Lower leg skin (tissue), 3 donors: ENCODE measurements around the gene ACTC1.
"Not testable (repeated sequence)": the region's sequence is repeated elsewhere in the genome, so short reads cannot be mapped to it uniquely, and the experiment has no call there.

ENCODE experiments used
- POLR2A ChIP-seq, 2 donors: fragments of 450-650 bp; IDR thresholded peaks; one replicate each; pipeline ENCODE4 v1.6.1; 2016 to 2017; ENCODE audit warnings: antibody characterized with exemption in 2 of 2, mild to moderate bottlenecking in 1 of 2, moderate library complexity in 1 of 2
- TF ChIP-seq, protein P1 (sequence below), 3 donors: fragments of 450-650 bp; IDR thresholded peaks; one replicate each; pipeline ENCODE4 v1.5.1; 2016; ENCODE audit warnings: antibody characterized with exemption in 3 of 3, mild to moderate bottlenecking in 3 of 3, moderate library complexity in 2 of 3

DNA sequence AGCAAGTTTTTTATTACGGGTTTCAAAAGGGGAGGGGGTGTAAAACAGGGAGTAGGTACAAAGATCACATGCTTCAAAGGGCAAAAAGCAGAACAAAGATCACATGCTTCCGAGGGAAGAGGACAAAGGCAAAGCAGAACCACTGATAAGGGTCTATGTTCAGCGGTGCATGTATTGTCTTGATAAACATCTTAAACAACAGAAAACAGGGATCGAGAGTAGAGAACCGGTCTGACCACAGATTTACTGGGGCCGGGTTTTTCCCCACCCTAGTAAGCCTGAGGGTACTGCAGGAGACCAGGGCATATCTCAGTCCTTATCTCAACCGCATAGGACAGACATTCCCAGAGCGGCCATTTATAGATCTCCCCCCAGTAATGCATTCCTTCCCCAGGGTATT is 11.9 kb upstream of the ACTC1 start:
- TF ChIP-seq, protein P1, sequence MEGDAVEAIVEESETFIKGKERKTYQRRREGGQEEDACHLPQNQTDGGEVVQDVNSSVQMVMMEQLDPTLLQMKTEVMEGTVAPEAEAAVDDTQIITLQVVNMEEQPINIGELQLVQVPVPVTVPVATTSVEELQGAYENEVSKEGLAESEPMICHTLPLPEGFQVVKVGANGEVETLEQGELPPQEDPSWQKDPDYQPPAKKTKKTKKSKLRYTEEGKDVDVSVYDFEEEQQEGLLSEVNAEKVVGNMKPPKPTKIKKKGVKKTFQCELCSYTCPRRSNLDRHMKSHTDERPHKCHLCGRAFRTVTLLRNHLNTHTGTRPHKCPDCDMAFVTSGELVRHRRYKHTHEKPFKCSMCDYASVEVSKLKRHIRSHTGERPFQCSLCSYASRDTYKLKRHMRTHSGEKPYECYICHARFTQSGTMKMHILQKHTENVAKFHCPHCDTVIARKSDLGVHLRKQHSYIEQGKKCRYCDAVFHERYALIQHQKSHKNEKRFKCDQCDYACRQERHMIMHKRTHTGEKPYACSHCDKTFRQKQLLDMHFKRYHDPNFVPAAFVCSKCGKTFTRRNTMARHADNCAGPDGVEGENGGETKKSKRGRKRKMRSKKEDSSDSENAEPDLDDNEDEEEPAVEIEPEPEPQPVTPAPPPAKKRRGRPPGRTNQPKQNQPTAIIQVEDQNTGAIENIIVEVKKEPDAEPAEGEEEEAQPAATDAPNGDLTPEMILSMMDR (IDR thresholded peaks at IDR 0.05) = not testable (repeated sequence)
- TF ChIP-seq POLR2A (IDR thresholded peaks at IDR 0.05) = not testable (repeated sequence)
